Fibroblast of lung (primary cell): Measurements from ENCODE around the gene VWF. TPM values are rescaled to one million over a fixed set of nuclear protein-coding genes. Genes with fewer than 3 reads are reported as not detected.
A peak's percentile ranks its signal among the peaks of the same experiment; 100 is the strongest.

Experiments
- DNase-seq, 2 donors: peaks; one replicate each; pipeline versions ENCODE4 v3.0.0 to v3.0.0-alpha.2; 2010; ENCODE audit warnings: low read depth in 2 of 2
- H2AFZ ChIP-seq: 2 replicates; pipeline ENCODE4 v1.5.1; 2012; ENCODE audit warnings: low read length, control low read depth, inconsistent platforms
- H3K27ac ChIP-seq: 2 replicates; pipeline ENCODE4 v1.5.1; 2011; ENCODE audit warnings: low read length, control low read depth; ENCODE audit not compliant: insufficient read depth
- H3K27me3 ChIP-seq: 2 replicates; pipeline ENCODE4 v1.5.1; 2011; ENCODE audit warnings: mild to moderate bottlenecking, low read length; ENCODE audit not compliant: control insufficient read depth, insufficient read depth
- H3K36me3 ChIP-seq: 2 replicates; pipeline ENCODE4 v1.5.1; 2011; ENCODE audit warnings: low read length; ENCODE audit not compliant: control insufficient read depth, insufficient read depth
- H3K4me1 ChIP-seq: 2 replicates; pipeline ENCODE4 v1.5.1; 2011; ENCODE audit warnings: low read length; ENCODE audit not compliant: control insufficient read depth, insufficient read depth; ENCODE audit errors: extremely low read depth
- H3K4me2 ChIP-seq: 2 replicates; pipeline ENCODE4 v1.5.1; 2011; ENCODE audit warnings: low read length, control low read depth; ENCODE audit not compliant: insufficient read depth; ENCODE audit errors: extremely low read depth
- H3K4me3 ChIP-seq, 4 experiments: fragments of 200-600 bp in 1 of 4; sonication (generic) in 1 of 4; replicated peaks in 1 of 4; 2 replicates each; pipeline ENCODE4 v1.5.1; 2011 to 2016; ENCODE audit warnings: low read length in 4 of 4, low read depth in 3 of 4, mild to moderate bottlenecking in 3 of 4, control low read depth in 2 of 4, inconsistent platforms in 1 of 4, mixed read lengths in 1 of 4; ENCODE audit not compliant: insufficient read depth in 1 of 4; ENCODE audit errors: control extremely low read depth in 1 of 4
- H3K79me2 ChIP-seq: 2 replicates; pipeline ENCODE4 v1.5.1; 2012; ENCODE audit warnings: mild to moderate bottlenecking, low read length, inconsistent platforms; ENCODE audit not compliant: control insufficient read depth, insufficient read depth
- H3K9ac ChIP-seq: 2 replicates; pipeline ENCODE4 v1.5.1; 2011; ENCODE audit warnings: mild to moderate bottlenecking, low read length, control low read depth; ENCODE audit not compliant: insufficient read depth
- H3K9me3 ChIP-seq: 2 replicates; pipeline ENCODE4 v1.5.1; 2012; ENCODE audit warnings: low read depth, low read length; ENCODE audit not compliant: control insufficient read depth, insufficient read depth
- H4K20me1 ChIP-seq: 2 replicates; pipeline ENCODE4 v1.5.1; 2011; ENCODE audit warnings: low read length; ENCODE audit not compliant: control insufficient read depth, insufficient read depth; ENCODE audit errors: extremely low read depth
- EZH2 ChIP-seq: IDR thresholded peaks from 2 replicates; pipeline ENCODE4 v1.5.1; 2012; ENCODE audit warnings: low read length, control low read depth, mild to moderate bottlenecking; ENCODE audit errors: missing control alignments
- polyA plus RNA-seq, 2 donors: library from polyadenylated mRNA; depleted of rRNA in 1 of 2; stranded (reverse) in 1 of 2; unstranded in 1 of 2; fragments of >200 nt; gene quantifications; 2 replicates each; pipeline ENCODE4 v1.2.1, GENCODE V29; 2011 to 2012; ENCODE audit warnings: missing spikeins in 1 of 2
- total RNA-seq: library from RNA; depleted of rRNA; stranded (reverse); fragments of >200 nt; gene quantifications from 2 replicates; pipeline ENCODE4 v1.2.1, GENCODE V29; 2014
- TF ChIP-seq, protein P1 (sequence below), 2 donors: IDR thresholded peaks in 1 of 2; conservative IDR thresholded peaks in 1 of 2; 1 replicate in 1 of 2; 2 replicates in 1 of 2; pipeline ENCODE4 v1.5.1; 2011 to 2012; ENCODE audit warnings: low read length in 2 of 2, control low read depth in 1 of 2, inconsistent platforms in 1 of 2, low read depth in 1 of 2, mild to moderate bottlenecking in 1 of 2

VWF gene
- total and polyA plus RNA-seq, 2 donors (not counting 1 experiment from before 2014, with no cell fraction given) = 0.15 to 1.7 TPM

DNA sequence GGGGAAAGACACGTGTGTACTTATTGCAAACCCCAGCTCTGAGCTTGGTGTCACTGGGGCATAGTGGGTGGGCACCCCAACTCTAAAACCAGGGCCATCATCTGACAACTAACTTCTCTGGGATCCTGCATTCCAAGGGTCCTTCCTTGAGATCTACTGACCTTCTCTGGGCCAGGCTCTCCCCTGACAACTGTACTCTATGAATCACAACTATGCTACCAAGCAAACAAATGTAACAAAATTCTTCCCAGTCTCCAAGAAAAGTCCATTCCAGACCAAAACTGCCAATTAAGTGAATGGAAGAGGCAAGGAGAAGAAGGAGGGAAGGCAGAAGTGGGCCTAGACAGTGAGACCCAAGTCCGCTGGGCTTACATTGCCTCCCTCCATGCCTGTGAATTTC lies 38.2 kb downstream of the VWF start:
- no peaks in the 10 kb centered on the region for H4K20me1 ChIP-seq
- H3K79me2 ChIP-seq = no peaks in the 10 kb centered on the region
- no peak overlapping the region for H3K9ac ChIP-seq
- no peak overlapping the region for H3K4me3 ChIP-seq
- H3K9me3 ChIP-seq = no peaks in the 10 kb centered on the region
- H3K4me2 ChIP-seq = no peak overlapping the region
- H3K36me3 ChIP-seq = no peaks in the 10 kb centered on the region
- H3K4me1 ChIP-seq = peaks cover 18% of the 10 kb centered on the region
- no peak overlapping the region for H3K27ac ChIP-seq
- no peak overlapping the region for H2AFZ ChIP-seq
- DNase-seq = no peak
- H3K27me3 ChIP-seq = no peaks in the 10 kb centered on the region
- TF ChIP-seq, protein P1, sequence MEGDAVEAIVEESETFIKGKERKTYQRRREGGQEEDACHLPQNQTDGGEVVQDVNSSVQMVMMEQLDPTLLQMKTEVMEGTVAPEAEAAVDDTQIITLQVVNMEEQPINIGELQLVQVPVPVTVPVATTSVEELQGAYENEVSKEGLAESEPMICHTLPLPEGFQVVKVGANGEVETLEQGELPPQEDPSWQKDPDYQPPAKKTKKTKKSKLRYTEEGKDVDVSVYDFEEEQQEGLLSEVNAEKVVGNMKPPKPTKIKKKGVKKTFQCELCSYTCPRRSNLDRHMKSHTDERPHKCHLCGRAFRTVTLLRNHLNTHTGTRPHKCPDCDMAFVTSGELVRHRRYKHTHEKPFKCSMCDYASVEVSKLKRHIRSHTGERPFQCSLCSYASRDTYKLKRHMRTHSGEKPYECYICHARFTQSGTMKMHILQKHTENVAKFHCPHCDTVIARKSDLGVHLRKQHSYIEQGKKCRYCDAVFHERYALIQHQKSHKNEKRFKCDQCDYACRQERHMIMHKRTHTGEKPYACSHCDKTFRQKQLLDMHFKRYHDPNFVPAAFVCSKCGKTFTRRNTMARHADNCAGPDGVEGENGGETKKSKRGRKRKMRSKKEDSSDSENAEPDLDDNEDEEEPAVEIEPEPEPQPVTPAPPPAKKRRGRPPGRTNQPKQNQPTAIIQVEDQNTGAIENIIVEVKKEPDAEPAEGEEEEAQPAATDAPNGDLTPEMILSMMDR (conservative IDR thresholded peaks at IDR 0.05 in 1 of 2, IDR thresholded peaks at IDR 0.05 in 1 of 2; ENCODE audit: low read depth in 1 of 2, low read length in 2 of 2) = no peak
- no peak for TF ChIP-seq EZH2

DNA sequence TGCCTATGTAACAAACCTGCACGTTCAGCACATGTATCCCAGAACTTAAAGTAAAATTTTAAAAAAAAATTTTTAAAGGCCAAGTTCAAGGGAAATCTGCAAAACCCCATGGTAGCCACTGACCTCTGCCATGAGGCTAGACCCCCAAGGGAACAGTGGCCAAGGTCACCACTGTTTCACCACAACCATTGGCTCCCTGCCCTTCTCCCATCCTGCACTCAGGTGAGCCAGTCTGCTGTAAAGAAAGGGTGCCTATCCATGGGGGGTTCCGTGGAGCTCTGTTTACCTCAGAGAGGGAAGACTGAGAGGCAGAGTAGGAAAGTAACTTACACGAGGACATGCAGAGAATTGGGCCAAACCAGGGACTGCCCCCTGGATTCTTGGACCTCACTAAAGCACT lies 38.6 kb downstream of the VWF start:
- no peak overlapping the region for H3K27ac ChIP-seq
- no peaks in the 10 kb centered on the region for H3K9me3 ChIP-seq
- H2AFZ ChIP-seq = no peak overlapping the region
- H3K9ac ChIP-seq = no peak overlapping the region
- H3K79me2 ChIP-seq = no peaks in the 10 kb centered on the region
- no peak for DNase-seq
- no peaks in the 10 kb centered on the region for H3K36me3 ChIP-seq
- TF ChIP-seq, protein P1 (conservative IDR thresholded peaks at IDR 0.05 in 1 of 2, IDR thresholded peaks at IDR 0.05 in 1 of 2; ENCODE audit: low read depth in 1 of 2, low read length in 2 of 2) = no peak
- no peak for TF ChIP-seq EZH2
- H3K4me3 ChIP-seq = no peak overlapping the region
- peaks cover 17% of the 10 kb centered on the region for H3K4me1 ChIP-seq
- no peak overlapping the region for H3K4me2 ChIP-seq
- no peaks in the 10 kb centered on the region for H4K20me1 ChIP-seq
- no peaks in the 10 kb centered on the region for H3K27me3 ChIP-seq

DNA sequence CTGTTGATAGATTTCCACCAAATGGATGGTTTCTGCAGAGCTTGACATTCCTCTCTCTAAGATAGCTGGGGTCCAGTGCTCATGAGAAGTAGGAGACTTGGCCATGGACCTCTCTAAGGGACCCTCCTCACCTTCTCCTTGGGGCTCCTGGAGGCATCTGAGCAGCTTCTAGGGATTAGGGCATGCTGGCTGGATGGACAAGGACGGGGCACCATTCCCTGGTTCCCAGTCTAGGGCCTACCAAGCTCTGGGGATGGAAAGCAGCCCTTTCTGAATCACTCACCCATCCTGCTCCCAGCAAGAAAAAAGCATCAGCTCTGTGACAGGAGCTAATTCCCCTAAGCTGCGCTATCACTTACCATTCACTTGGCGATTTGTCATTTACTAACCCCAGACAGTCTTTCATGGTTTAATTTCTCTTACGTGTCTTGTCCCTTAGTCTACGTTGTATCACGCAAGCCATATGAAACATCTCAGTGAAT lies 39.5 kb downstream of the VWF start:
- TF ChIP-seq EZH2 = no peak
- TF ChIP-seq, protein P1 (conservative IDR thresholded peaks at IDR 0.05 in 1 of 2, IDR thresholded peaks at IDR 0.05 in 1 of 2; ENCODE audit: low read depth in 1 of 2, low read length in 2 of 2) = no peak
- DNase-seq = no peak
- Histone ChIP-seq H3K27me3 (no peaks in the 10 kb centered on the region), H3K4me2 (peak overlapping the region; percentile 58), H3K9ac (no peak overlapping the region), H3K4me1 (peaks cover 14% of the 10 kb centered on the region), H3K79me2 (no peaks in the 10 kb centered on the region), H2AFZ (no peak overlapping the region), H4K20me1 (no peaks in the 10 kb centered on the region), H3K9me3 (no peaks in the 10 kb centered on the region), H3K27ac (no peak overlapping the region), H3K4me3 (no peak overlapping the region), H3K36me3 (no peaks in the 10 kb centered on the region)
